NCI-H2081 (cell line): ENCODE results near the gene ALAD.
A peak's percentile ranks its signal among the peaks of the same experiment; 100 is the strongest.

ENCODE experiments used
- DNase-seq, 2 experiments: peaks; one replicate each; lab custom pipeline; 2025; lab: John Stamatoyannopoulos, UW

ALAD gene

GRCh38 chr9:113349066-113349444, 52.0 kb downstream of the ALAD start:
- no peak for DNase-seq

DNA sequence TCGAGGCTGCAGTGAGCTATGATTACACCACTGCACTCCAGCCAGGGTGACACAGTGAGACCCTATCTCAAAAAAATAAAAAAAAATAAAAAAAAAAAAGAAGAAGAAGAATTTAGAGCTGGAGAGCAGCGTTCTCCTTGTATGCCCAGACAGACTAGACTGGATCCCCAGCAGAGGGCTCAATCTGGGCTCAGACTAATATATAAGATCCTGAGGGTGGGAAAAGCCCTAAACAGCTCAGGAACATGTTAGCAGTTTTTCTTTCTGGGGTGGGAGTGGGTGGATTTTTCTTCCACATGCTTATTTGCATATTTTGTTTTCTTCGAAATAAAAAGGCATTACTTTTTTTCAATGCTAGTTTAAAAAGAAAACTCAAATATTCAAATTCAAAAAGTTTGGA, 52.6 kb downstream of the ALAD start:
- no peak for DNase-seq

GRCh38 chr9:113345671-113346070, 55.4 kb downstream of the ALAD start:
- no peak for DNase-seq

- DNase-seq = no peak
Measured at GRCh38 chr9:113345190-113345589, 55.9 kb downstream of the ALAD start.

DNA sequence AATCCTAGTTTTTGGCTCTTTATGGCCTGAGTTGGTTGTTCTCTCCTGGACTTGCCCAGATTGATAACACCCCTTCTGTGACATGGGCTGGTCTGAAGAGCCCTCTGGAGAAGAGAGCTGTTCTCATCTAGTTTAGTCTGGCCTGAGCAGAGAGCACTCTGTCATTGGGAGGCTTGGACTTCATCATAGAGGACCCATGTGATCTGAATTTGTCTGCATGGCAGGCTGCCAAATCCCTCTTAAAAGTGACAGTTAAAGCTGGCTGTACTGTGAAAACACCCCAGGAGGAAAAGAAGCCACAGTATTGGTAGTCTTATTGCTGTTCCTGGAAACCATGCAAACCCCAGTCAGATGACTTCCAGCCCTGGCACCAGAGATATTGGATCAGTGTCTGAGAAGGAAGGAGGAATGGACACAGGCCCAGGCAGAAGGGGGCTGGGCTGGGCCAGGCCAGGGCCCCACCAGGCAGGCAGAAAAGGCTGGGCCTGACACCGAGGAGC, 57.3 kb downstream of the ALAD start:
- peak; percentile 67 to 87 for DNase-seq

- DNase-seq = no peak
Measured at GRCh38 chr9:113341712-113342410, 59.2 kb downstream of the ALAD start.

DNA sequence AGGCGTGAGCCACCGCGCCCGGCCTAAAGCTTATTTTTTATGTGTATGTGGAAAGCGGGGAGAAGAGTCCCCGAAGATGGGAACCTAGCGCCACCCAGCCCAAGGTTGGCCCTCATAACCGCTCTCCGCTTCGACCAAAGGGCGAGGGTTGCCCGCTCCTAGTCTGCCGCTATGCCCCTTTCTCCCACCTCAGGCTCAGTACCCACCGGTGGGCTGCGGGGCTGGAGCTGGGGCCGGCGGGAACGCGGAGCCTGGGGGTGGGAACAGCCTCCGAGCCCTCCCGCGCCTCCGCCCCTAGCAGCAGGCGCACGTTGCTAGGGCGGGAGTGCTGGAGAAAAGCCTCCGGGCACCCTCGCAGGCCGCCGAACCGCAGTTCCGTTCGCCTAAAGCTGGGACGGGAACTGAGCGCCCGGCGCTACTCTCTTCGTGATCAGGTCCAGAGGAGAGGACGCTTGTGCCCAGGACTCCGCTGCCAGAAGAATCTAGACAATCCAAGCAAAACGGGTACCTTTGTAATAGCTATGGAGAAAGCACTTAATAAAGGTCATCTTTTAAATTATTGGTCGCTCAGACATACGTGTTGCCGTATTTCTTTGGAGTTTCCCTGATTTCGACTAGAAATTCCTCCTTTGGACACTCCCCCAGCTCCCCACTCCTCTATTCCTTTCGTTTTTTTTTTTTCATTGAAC, 60.9 kb downstream of the ALAD start, which contains the start of gene WDR31:
Gene WDR31 (minus strand): TSS at position 265 of the 689 bp plus-strand sequence. CDS start 8,253 bp downstream, outside the sequence.
- peak; percentile 88 to 90 for DNase-seq

DNA sequence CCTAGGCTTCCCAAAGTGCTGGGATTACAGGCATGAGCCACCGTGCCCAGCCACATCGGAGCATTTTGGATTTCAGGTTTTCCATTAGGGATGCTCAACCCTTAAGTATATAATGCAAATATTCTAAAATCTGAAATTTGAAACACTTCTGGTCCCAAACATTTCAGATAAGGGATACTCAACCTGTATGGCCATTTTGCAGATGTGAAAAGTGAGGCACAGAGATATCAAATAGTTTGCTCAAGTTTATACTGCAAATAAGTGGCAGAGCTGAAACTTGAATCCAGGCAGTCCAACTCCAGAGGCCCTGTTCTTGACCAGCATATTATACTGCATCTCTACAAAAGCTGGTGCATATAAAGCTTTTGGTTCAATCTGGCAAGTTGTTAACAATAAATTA, 63.4 kb downstream of the ALAD start:
- no peak for DNase-seq
